PC-3 (cell line): ENCODE results near the gene ELMOD3.

Experiments
- CTCF ChIP-seq: fragments of 300-600 bp; sonication (generic); conservative IDR thresholded peaks from 2 replicates; pipeline ENCODE4 v1.5.1; 2017; ENCODE audit warnings: antibody characterized with exemption, low read depth, mild to moderate bottlenecking, low read length
- EZH2 ChIP-seq: fragments of 300-600 bp; sonication (generic); IDR thresholded peaks from one replicate; pipeline ENCODE4 v1.6.1; 2017; ENCODE audit warnings: antibody characterized with exemption, mild to moderate bottlenecking, low read length; ENCODE audit not compliant: unreplicated experiment
- EZH2phosphoT487 ChIP-seq: fragments of 300-600 bp; sonication (generic); IDR thresholded peaks from 2 replicates; pipeline ENCODE4 v1.6.1; 2018; ENCODE audit warnings: mild to moderate bottlenecking, antibody characterized with exemption, low read length, borderline replicate concordance

- TF ChIP-seq EZH2phosphoT487 (no peak), EZH2 (no peak), CTCF (peak; percentile 78)
These were observed 36.5 kb downstream of the ELMOD3 start for GRCh38 chr2:85390941-85391669.
